ENCODE results near the gene EVPLL. TPM values are rescaled to one million over a fixed set of nuclear protein-coding genes. Genes with fewer than 3 reads are reported as not detected.
"Not testable (repeated sequence)": the region's sequence is repeated elsewhere in the genome, so short reads cannot be mapped to it uniquely, and the experiment has no call there.

Gene EVPLL
- total RNA-seq, 4 donors from 2014 or later = not detected

- H3K27me3 ChIP-seq; H3K4me3 ChIP-seq; H3K36me3 ChIP-seq; H3K9me3 ChIP-seq; H3K4me1 ChIP-seq; intact Hi-C loops (cut with DNase I; ENCODE audit: low total_unique reads); DNase-seq; ATAC-seq; H3K27ac ChIP-seq; in situ Hi-C loops (cut with MboI; ENCODE audit: low sequenced_read_pairs in 4 of 4): not testable (repeated sequence)
Observed at GRCh38 chr17:18403166-18403565, 25.6 kb downstream of the EVPLL start.

GRCh38 chr17:18403604-18404003 lies 26.0 kb downstream of the EVPLL start:
- DNase-seq; H3K27ac ChIP-seq; H3K9me3 ChIP-seq; ATAC-seq; intact Hi-C loops (cut with DNase I; ENCODE audit: low total_unique reads); in situ Hi-C loops (cut with MboI; ENCODE audit: low sequenced_read_pairs in 4 of 4); H3K4me3 ChIP-seq; H3K27me3 ChIP-seq; H3K36me3 ChIP-seq; H3K4me1 ChIP-seq: not testable (repeated sequence)

- H3K9me3 ChIP-seq; H3K27ac ChIP-seq; H3K4me3 ChIP-seq; H3K36me3 ChIP-seq; in situ Hi-C loops (cut with MboI; ENCODE audit: low sequenced_read_pairs in 4 of 4); H3K4me1 ChIP-seq; ATAC-seq; DNase-seq; intact Hi-C loops (cut with DNase I; ENCODE audit: low total_unique reads): not testable (repeated sequence)
- H3K27me3 ChIP-seq = peaks cover 0 to 13% (median 6%) of the 10 kb centered on the region in 3 donors
Observed at GRCh38 chr17:18408906-18409305, 31.3 kb downstream of the EVPLL start.

GRCh38 chr17:18409321-18409720 lies 31.7 kb downstream of the EVPLL start:
- H3K4me1 ChIP-seq; H3K36me3 ChIP-seq; H3K9me3 ChIP-seq; H3K27ac ChIP-seq; H3K4me3 ChIP-seq; in situ Hi-C loops (cut with MboI; ENCODE audit: low sequenced_read_pairs in 4 of 4); DNase-seq; ATAC-seq; intact Hi-C loops (cut with DNase I; ENCODE audit: low total_unique reads): not testable (repeated sequence)
- H3K27me3 ChIP-seq = peaks cover 0 to 13% (median 6%) of the 10 kb centered on the region in 3 donors

GRCh38 chr17:18410736-18411135 lies 33.2 kb downstream of the EVPLL start:
- Histone ChIP-seq H3K27ac (peak overlapping the region in 2 of 4 donors; percentile 38 to 60), H3K27me3 (peaks cover 0 to 18% (median 6%) of the 10 kb centered on the region in 3 donors), H3K4me3 (peak overlapping the region in 2 of 4 donors; percentile 35 to 50)
- ATAC-seq; H3K9me3 ChIP-seq; DNase-seq; H3K36me3 ChIP-seq; H3K4me1 ChIP-seq; intact Hi-C loops (cut with DNase I; ENCODE audit: low total_unique reads); in situ Hi-C loops (cut with MboI; ENCODE audit: low sequenced_read_pairs in 4 of 4): not testable (repeated sequence)

- Histone ChIP-seq H3K27ac (peak overlapping the region; percentile 60 to 62 (median 61)), H3K27me3 (peaks cover 0 to 18% (median 6%) of the 10 kb centered on the region in 3 donors), H3K4me3 (peak overlapping the region; percentile 35 to 50 (median 43))
- H3K4me1 ChIP-seq; DNase-seq; H3K9me3 ChIP-seq; H3K36me3 ChIP-seq; in situ Hi-C loops (cut with MboI; ENCODE audit: low sequenced_read_pairs in 4 of 4); intact Hi-C loops (cut with DNase I; ENCODE audit: low total_unique reads): not testable (repeated sequence)
- peak; percentile 41 to 75 for ATAC-seq
Observed at GRCh38 chr17:18411377-18411864, 33.8 kb downstream of the EVPLL start.

- intact Hi-C loops (cut with DNase I; ENCODE audit: low total_unique reads); H3K9me3 ChIP-seq; in situ Hi-C loops (cut with MboI; ENCODE audit: low sequenced_read_pairs in 4 of 4); H3K36me3 ChIP-seq; DNase-seq; H3K4me1 ChIP-seq: not testable (repeated sequence)
- Histone ChIP-seq H3K27ac (peak overlapping the region in 1 of 4 donors; percentile 61), H3K27me3 (peaks cover 0 to 18% (median 6%) of the 10 kb centered on the region in 3 donors), H3K4me3 (peak overlapping the region in 1 of 4 donors; percentile 50)
- peak; percentile 30 to 42 for ATAC-seq
Observed at GRCh38 chr17:18412001-18412538, 34.5 kb downstream of the EVPLL start.

- H3K27me3 ChIP-seq; H3K27ac ChIP-seq; DNase-seq; H3K9me3 ChIP-seq; H3K36me3 ChIP-seq; ATAC-seq; H3K4me3 ChIP-seq; H3K4me1 ChIP-seq; intact Hi-C loops (cut with DNase I; ENCODE audit: low total_unique reads); in situ Hi-C loops (cut with MboI; ENCODE audit: low sequenced_read_pairs in 4 of 4): not testable (repeated sequence)
Observed at GRCh38 chr17:18421521-18421920, 43.9 kb downstream of the EVPLL start.

- H3K4me1 ChIP-seq; H3K27me3 ChIP-seq; in situ Hi-C loops (cut with MboI; ENCODE audit: low sequenced_read_pairs in 4 of 4); H3K27ac ChIP-seq; intact Hi-C loops (cut with DNase I; ENCODE audit: low total_unique reads); H3K36me3 ChIP-seq; H3K4me3 ChIP-seq; H3K9me3 ChIP-seq: not testable (repeated sequence)
- ATAC-seq = peak; percentile 78 to 81
- peak; percentile 10 to 15 for DNase-seq
Observed at GRCh38 chr17:18422464-18422863, 44.9 kb downstream of the EVPLL start.

GRCh38 chr17:18423015-18423414 lies 45.4 kb downstream of the EVPLL start:
- DNase-seq; in situ Hi-C loops (cut with MboI; ENCODE audit: low sequenced_read_pairs in 4 of 4); H3K4me3 ChIP-seq; H3K4me1 ChIP-seq; H3K9me3 ChIP-seq; H3K36me3 ChIP-seq; H3K27me3 ChIP-seq; intact Hi-C loops (cut with DNase I; ENCODE audit: low total_unique reads); ATAC-seq; H3K27ac ChIP-seq: not testable (repeated sequence)

GRCh38 chr17:18425593-18425992 lies 48.0 kb downstream of the EVPLL start:
- H3K27ac ChIP-seq; H3K36me3 ChIP-seq; H3K27me3 ChIP-seq; in situ Hi-C loops (cut with MboI; ENCODE audit: low sequenced_read_pairs in 4 of 4); ATAC-seq; H3K9me3 ChIP-seq; intact Hi-C loops (cut with DNase I; ENCODE audit: low total_unique reads); DNase-seq; H3K4me3 ChIP-seq; H3K4me1 ChIP-seq: not testable (repeated sequence)

GRCh38 chr17:18426639-18427038 lies 49.1 kb downstream of the EVPLL start:
- ATAC-seq; H3K4me3 ChIP-seq; H3K9me3 ChIP-seq; H3K27me3 ChIP-seq; in situ Hi-C loops (cut with MboI; ENCODE audit: low sequenced_read_pairs in 4 of 4); DNase-seq; H3K27ac ChIP-seq; H3K4me1 ChIP-seq; H3K36me3 ChIP-seq; intact Hi-C loops (cut with DNase I; ENCODE audit: low total_unique reads): not testable (repeated sequence)

Measured in gastrocnemius medialis (tissue), 4 donors.